ENCODE measurements around the gene HACD2.

- TF ChIP-seq CTCF (IDR thresholded peaks at IDR 0.05 in 2 of 3, conservative IDR thresholded peaks at IDR 0.05 in 1 of 3; ENCODE audit: borderline replicate concordance in 1 of 3, insufficient read depth in 1 of 3, low read depth in 2 of 3, low read length in 2 of 3), result no peak
- TF ChIP-seq ATF3 (IDR thresholded peaks at IDR 0.05), result no peak
- TF ChIP-seq FOSL1 (IDR thresholded peaks at IDR 0.05; ENCODE audit: low read depth), result no peak
- no peak for TF ChIP-seq ZBTB33 (IDR thresholded peaks at IDR 0.05; ENCODE audit: extremely low read depth, insufficient replicate concordance, low read length)
- no peak for TF ChIP-seq YY1 (IDR thresholded peaks at IDR 0.05; ENCODE audit: extremely low read depth, insufficient replicate concordance, low read depth, low read length)
- TF ChIP-seq POLR2A (IDR thresholded peaks at IDR 0.05; ENCODE audit: borderline replicate concordance, extremely low read depth, insufficient read depth, insufficient read length), result no peak
- TF ChIP-seq ZFX (IDR thresholded peaks at IDR 0.05), result no peak
- no peak for TF ChIP-seq JUND (IDR thresholded peaks at IDR 0.05)
- TF ChIP-seq EZH2 (IDR thresholded peaks at IDR 0.05), result no peak
- TF ChIP-seq POLR2AphosphoS5 (IDR thresholded peaks at IDR 0.05; ENCODE audit: low read depth, low read length), result no peak
- TF ChIP-seq RAD21 (IDR thresholded peaks at IDR 0.05; ENCODE audit: low read depth), result no peak
- no peak for TF ChIP-seq CBX3 (IDR thresholded peaks at IDR 0.05; ENCODE audit: low read depth)
Measured at GRCh38 chr3:123613543-123613942, 28.7 kb upstream of the HACD2 start.

Data from HCT116 (cell line).